Keratinocyte (primary cell): ENCODE results near the gene SS18L1.

Experiments
- CTCF ChIP-seq, 3 experiments: IDR thresholded peaks in 1 of 3; conservative IDR thresholded peaks in 1 of 3; optimal IDR thresholded peaks in 1 of 3; 2 replicates in 2 of 3; 3 replicates in 1 of 3; pipeline versions ENCODE3 to v1.5.1; 2011; ENCODE audit warnings: low read length in 3 of 3, mild to moderate bottlenecking in 3 of 3, moderate library complexity in 2 of 3, control low read depth in 1 of 3, inconsistent platforms in 1 of 3; ENCODE audit not compliant: insufficient read depth in 2 of 3; ENCODE audit errors: extremely low read depth in 1 of 3
- EZH2 ChIP-seq: IDR thresholded peaks from one replicate; pipeline ENCODE4 v1.6.1; 2012; ENCODE audit warnings: inconsistent platforms, mild to moderate bottlenecking, low read length, moderate library complexity

- TF ChIP-seq CTCF (optimal IDR thresholded peaks at IDR 0.05 in 1 of 3, IDR thresholded peaks at IDR 0.05 in 1 of 3, conservative IDR thresholded peaks at IDR 0.05 in 1 of 3; ENCODE audit: extremely low read depth in 1 of 3, insufficient read depth in 2 of 3, low read length in 3 of 3), result no peak
- TF ChIP-seq EZH2, result no peak
These were observed 15.5 kb downstream of the SS18L1 start for GRCh38 chr20:62159052-62159451.
